ENCODE data around the gene GPC2. TPM values are rescaled to one million over a fixed set of nuclear protein-coding genes. Genes with fewer than 3 reads are reported as not detected.

Gene GPC2
- total RNA-seq, 1 experiment from 2014 or later = 45.2 TPM

GRCh38 chr7:100137851-100138760, 39.1 kb downstream of the GPC2 start:
- no peaks in the 10 kb centered on the region for H3K23me2 ChIP-seq (ENCODE audit: insufficient read length, low read depth, low read length, poor library complexity, severe bottlenecking)
- H3K4me1 Mint-ChIP-seq = peaks cover 3 to 5% of the 10 kb centered on the region in 2 experiments
- no peak overlapping the region for H3K4ac ChIP-seq (ENCODE audit: low read depth, low read length)
- H3K27ac ChIP-seq (ENCODE audit: insufficient read length, low read depth, low read length) = no peak overlapping the region
- H3K9me3 ChIP-seq (ENCODE audit: control insufficient read depth, low read depth, low read length) = no peaks in the 10 kb centered on the region
- H3K56ac ChIP-seq (ENCODE audit: insufficient read length, low read depth, low read length) = no peak overlapping the region
- peaks cover 7% of the 10 kb centered on the region for H3K27me3 Mint-ChIP-seq (ENCODE audit: low read depth)
- H3T11ph ChIP-seq (ENCODE audit: low read length) = no peak overlapping the region
- H2BK20ac ChIP-seq (ENCODE audit: low read depth, low read length, poor library complexity, severe bottlenecking) = no peak overlapping the region
- H2AK5ac ChIP-seq (ENCODE audit: insufficient read length, low read length) = no peak overlapping the region
- no peaks in the 10 kb centered on the region for H4K20me1 ChIP-seq (ENCODE audit: control insufficient read depth, insufficient read depth, insufficient read length)
- H3K4me2 ChIP-seq (ENCODE audit: insufficient read depth, insufficient read length, low read length) = no peak overlapping the region
- H3K14ac ChIP-seq (ENCODE audit: insufficient read depth, low read length) = no peak overlapping the region
- no peaks in the 10 kb centered on the region for H3K79me1 ChIP-seq (ENCODE audit: insufficient read depth, low read depth, low read length, poor library complexity, severe bottlenecking)
- H3K27ac Mint-ChIP-seq = no peak overlapping the region; a peak in 1 of 7 replicates
- H2BK15ac ChIP-seq (ENCODE audit: low read depth, low read length) = no peak overlapping the region
- DNase-seq = no peak
- no peaks in the 10 kb centered on the region for H3K79me2 ChIP-seq (ENCODE audit: insufficient read depth, low read length)
- no peak overlapping the region for H2BK12ac ChIP-seq (ENCODE audit: insufficient read length, low read depth, low read length)
- no peaks in the 10 kb centered on the region for H3K9me3 Mint-ChIP-seq
- H4K8ac ChIP-seq (replicated peaks; ENCODE audit: insufficient read length, low read depth, low read length) = no peak overlapping the region
- H3K4me1 ChIP-seq (ENCODE audit: insufficient read depth, low read length) = no peaks in the 10 kb centered on the region
- no peak overlapping the region for H2AFZ ChIP-seq (ENCODE audit: low read length)
- no peak for TF ChIP-seq CTCF (conservative IDR thresholded peaks at IDR 0.05)
- no peak overlapping the region for H3K9ac ChIP-seq (ENCODE audit: extremely low read depth, insufficient read length, low read length)
- no peak overlapping the region for H4K5ac ChIP-seq (ENCODE audit: insufficient read length, low read depth, low read length)
- H3K27me3 ChIP-seq (ENCODE audit: insufficient read depth, low read length) = no peaks in the 10 kb centered on the region
- no peak overlapping the region for H3K4me3 Mint-ChIP-seq
- WGBS (ENCODE audit: extremely low coverage, insufficient read length, low lambda C conversion rate) = no CpG with 5 or more reads among the region's 13 CpGs
- H2BK120ac ChIP-seq (ENCODE audit: low read depth, low read length, poor library complexity, severe bottlenecking) = no peak overlapping the region
- H2BK5ac ChIP-seq (ENCODE audit: insufficient read length, low read length) = no peak overlapping the region
- no peaks in the 10 kb centered on the region for H3K36me3 Mint-ChIP-seq (ENCODE audit: insufficient read depth in 1 of 3, low read depth in 3 of 3)
- no peak overlapping the region for H4K91ac ChIP-seq (ENCODE audit: insufficient read length, low read depth, low read length)
- H3K23ac ChIP-seq (ENCODE audit: insufficient read length, low read depth, low read length) = no peak overlapping the region
- H3K18ac ChIP-seq (ENCODE audit: insufficient read length, low read depth, low read length) = no peak overlapping the region

All from H9 (cell line).